ENCODE data around the gene SYNJ1.
"Not testable (repeated sequence)": the region's sequence is repeated elsewhere in the genome, so short reads cannot be mapped to it uniquely, and the experiment has no call there.

GRCh38 chr21:32664095-32664494, 63.7 kb downstream of the SYNJ1 start:
- TF ChIP-seq EZH2, EZH2phosphoT487 (IDR thresholded peaks at IDR 0.05): not testable (repeated sequence)
- TF ChIP-seq, protein P1, sequence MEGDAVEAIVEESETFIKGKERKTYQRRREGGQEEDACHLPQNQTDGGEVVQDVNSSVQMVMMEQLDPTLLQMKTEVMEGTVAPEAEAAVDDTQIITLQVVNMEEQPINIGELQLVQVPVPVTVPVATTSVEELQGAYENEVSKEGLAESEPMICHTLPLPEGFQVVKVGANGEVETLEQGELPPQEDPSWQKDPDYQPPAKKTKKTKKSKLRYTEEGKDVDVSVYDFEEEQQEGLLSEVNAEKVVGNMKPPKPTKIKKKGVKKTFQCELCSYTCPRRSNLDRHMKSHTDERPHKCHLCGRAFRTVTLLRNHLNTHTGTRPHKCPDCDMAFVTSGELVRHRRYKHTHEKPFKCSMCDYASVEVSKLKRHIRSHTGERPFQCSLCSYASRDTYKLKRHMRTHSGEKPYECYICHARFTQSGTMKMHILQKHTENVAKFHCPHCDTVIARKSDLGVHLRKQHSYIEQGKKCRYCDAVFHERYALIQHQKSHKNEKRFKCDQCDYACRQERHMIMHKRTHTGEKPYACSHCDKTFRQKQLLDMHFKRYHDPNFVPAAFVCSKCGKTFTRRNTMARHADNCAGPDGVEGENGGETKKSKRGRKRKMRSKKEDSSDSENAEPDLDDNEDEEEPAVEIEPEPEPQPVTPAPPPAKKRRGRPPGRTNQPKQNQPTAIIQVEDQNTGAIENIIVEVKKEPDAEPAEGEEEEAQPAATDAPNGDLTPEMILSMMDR (IDR thresholded peaks at IDR 0.05), result not testable (repeated sequence)

Data from neural progenitor cell (in vitro differentiated cells).